Activated CD8-positive, alpha-beta memory T cell treated with anti-CD3 and anti-CD28 coated beads, Interleukin-2, amount 50 U/mL, for 24 hours (primary cell): ENCODE results near the gene HSP90AB1.

Experiments used
- DNase-seq: peaks from one replicate; pipeline ENCODE4 v3.0.0-alpha.2; 2020; ENCODE audit errors: extremely low read depth

HSP90AB1 gene

DNA sequence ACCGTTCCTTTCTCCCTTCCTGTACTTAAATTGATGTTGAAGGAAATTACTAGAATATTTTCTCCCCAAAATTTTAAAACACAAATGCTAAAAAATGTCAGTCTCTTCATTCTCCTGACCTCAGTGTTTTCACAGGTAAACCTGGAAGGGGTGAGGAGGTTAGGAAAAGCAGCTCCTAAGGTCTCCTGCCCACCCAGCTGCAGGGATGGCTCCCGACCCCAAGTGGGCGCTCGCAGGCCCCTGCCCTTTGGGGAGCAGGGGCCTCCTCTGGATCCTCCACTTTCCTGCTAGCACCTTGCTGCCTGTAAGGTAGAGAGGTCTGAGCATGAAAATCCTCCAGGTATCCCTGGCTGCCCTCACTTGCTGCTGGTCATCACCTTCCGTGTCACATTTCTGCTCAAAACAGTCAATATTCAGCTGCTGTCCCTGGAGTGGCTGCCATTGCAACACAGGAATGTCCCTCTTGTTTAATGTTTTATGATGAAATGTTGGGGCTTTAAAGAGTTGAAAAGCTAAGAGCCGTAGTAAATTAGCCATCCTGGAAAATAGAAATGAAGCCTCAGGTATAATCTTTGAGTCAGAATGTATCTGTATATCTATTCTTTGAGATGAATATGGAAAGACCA is 10.9 kb upstream of the HSP90AB1 start:
- DNase-seq, result no peak

- DNase-seq, result peak; percentile 49
Observed at GRCh38 chr6:44237021-44237812, 9.7 kb upstream of the HSP90AB1 start.

- DNase-seq, result peak; percentile 61
Observed at GRCh38 chr6:44237813-44238433, 9.0 kb upstream of the HSP90AB1 start.

DNA sequence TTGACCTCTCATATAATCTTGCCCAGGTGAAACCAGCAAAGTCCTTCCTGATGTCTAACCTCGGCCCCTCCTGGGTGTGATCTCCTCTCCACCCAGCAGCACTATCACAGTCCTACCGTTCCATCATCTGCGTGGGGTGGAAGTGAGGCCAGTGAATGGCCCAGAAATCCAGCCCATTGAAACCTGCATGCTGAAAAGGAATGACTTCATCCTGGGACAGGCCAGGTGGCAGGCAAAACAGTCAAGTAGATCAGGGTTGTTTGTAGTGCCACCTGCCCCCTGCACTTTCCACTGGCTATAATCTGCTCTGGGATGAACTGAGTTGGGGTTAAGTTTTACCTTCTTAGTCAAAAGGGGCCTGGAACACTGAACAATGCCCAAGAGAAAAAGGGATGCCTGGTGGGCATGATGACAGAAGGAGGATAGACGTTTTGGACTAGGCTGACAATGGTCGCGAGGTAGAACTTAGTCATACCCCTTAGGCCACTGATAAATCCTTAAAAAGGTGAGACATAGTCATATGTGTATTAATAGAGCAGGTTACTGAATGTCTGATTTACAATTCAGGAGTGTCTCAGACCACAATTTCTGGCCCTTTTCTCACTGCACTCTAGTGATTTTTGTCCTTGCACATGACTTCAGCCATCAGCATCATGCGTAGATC is 8.1 kb upstream of the HSP90AB1 start:
- no peak for DNase-seq

DNA sequence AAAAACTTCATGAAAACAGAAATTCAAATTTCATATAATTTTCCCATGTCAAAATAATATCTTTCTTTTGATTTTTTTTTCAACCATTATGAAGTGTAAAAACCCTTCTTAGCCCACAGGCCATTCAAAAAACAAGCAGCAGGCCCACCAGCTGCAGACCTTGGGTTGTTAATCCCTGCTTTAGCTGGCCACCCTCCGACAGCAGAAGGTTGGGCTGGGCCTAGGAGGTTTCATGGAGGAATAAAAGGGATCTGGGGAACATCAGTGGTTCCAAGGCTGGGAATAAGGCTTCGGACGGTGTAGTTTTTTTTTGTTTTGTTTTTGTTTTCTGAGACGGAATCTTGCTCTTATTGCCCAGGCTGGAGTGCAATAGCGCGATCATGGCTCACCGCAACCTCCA is 3.6 kb upstream of the HSP90AB1 start:
- DNase-seq, result no peak

DNA sequence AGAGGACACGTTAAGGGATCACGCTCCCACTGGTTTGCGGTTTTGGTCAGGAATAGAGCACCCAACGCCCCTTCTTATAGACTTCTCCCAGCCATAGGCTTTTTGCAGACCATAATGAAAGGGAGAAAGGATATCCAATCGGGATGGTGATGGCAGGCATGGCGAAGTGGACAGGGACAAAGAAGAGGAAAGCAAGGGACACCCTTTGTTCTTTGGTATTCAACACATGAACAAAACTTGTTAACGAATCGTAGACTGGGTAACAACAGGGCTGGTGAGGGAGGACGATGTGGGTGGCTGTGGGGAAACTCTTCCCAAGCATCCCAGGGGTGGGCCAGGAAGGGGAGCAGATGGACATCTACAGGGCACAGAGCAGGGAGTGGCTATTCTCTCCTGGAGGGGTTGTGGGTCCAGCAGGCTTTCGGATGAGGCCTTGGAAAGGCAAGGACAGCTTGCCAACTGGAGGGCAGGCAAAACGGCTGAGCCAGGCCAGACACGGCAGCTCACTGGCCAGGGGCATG is 1.4 kb upstream of the HSP90AB1 start:
- DNase-seq, result no peak

GRCh38 chr6:44245912-44246662 is 814 bp upstream of the HSP90AB1 start:
- DNase-seq, result peak; percentile 69

DNA sequence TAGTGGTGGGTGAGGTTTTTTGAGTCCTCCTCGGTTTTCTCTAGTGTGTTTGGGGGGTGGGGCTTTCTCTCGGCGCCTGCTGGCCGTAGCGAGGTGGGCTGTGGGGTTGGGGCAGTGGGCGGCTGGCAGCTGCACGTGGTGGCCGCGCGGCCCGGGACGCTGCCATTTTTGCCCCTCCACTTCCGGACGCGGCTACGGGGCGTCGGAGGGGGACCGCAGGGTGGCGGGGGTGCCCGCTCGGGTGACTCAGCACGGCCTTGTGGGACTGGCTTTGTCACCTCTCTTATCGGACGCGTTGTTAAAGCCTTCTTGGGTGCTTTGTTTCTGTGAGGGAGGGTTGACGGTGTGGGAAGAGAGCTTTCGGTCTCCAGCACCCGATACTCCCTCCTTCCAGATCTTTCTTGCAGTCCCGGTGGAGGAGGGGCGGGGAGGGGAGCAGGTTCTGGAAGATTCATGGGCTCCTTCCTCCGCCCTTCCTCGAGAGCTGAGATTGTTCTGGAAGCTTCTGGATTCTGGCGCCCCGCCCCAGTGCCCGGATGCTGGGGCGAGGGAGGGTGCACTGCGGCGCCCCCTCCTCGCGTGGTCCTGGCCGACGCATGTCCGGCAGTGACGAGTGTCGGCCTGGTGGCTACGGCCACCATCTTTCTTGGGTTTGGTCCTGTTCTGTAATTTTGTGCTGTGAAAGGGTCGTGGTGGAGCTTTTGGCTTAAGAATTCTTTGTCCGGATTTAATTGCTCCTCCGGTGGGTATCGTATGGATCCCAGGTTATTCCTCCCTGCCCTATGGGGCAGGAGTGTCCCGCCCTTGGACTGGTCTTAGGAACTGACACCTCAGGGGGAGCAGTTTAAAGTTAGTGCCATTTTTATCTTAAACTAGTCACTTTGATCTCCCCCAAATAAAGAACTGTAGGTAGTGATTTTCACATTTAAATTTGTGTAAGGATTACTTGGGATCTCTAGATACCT is 719 bp downstream of the HSP90AB1 start:
- peak; percentile 78 for DNase-seq

- no peak for DNase-seq
Observed at GRCh38 chr6:44248579-44248978, 1.7 kb downstream of the HSP90AB1 start.

DNA sequence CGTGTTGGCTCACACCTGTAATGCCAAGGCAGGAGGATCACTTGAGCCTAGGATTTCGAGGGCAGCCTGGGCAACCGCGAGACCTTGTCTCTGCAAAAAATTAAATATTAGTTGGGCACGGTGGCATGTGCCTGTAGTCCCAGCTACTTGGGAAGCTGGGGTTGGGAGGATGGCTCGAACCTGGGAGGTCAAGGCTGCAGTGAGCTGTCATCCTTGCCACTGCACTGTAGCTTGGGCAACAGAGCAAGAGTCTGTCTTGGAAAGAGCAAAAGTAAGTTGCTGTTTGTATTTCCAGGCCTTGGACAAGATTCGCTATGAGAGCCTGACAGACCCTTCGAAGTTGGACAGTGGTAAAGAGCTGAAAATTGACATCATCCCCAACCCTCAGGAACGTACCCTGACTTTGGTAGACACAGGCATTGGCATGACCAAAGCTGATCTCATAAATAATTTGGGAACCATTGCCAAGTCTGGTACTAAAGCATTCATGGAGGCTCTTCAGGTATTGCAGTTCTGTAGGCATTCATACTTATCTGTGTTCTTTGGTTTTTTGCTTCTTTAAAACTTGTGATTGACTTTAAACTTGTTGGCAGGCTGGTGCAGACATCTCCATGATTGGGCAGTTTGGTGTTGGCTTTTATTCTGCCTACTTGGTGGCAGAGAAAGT is 2.3 kb downstream of the HSP90AB1 start:
- DNase-seq, result no peak

DNA sequence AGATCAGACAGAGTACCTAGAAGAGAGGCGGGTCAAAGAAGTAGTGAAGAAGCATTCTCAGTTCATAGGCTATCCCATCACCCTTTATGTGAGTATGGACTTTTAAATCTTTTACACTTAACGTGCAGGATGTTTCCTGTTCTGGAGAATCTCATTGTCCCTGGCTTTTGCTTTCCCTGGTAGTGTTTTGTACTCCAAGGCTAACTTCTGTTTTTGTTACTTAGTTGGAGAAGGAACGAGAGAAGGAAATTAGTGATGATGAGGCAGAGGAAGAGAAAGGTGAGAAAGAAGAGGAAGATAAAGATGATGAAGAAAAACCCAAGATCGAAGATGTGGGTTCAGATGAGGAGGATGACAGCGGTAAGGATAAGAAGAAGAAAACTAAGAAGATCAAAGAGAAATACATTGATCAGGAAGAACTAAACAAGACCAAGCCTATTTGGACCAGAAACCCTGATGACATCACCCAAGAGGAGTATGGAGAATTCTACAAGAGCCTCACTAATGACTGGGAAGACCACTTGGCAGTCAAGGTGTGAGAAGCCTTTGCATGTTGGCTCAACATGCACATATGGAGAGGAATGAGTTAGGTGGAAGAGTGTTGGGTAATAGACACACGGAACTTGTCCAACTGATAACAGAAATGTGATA is 3.3 kb downstream of the HSP90AB1 start:
- no peak for DNase-seq

DNA sequence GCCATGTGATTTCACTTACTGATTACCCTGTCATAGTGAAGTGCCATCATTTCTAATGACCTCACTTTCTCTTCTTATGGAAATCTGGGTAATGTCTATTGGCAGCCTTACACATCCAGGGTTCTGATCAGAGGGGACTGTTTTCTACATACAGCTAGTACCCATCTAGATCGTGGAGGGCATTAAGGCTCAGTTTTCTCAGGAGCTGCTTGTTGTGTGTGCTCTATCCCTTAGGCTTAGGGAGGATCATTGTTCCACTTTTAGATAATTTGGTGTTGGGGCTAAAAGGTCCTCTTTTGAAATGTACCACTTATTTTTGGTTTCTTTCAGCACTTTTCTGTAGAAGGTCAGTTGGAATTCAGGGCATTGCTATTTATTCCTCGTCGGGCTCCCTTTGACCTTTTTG is 3.8 kb downstream of the HSP90AB1 start:
- no peak for DNase-seq

DNA sequence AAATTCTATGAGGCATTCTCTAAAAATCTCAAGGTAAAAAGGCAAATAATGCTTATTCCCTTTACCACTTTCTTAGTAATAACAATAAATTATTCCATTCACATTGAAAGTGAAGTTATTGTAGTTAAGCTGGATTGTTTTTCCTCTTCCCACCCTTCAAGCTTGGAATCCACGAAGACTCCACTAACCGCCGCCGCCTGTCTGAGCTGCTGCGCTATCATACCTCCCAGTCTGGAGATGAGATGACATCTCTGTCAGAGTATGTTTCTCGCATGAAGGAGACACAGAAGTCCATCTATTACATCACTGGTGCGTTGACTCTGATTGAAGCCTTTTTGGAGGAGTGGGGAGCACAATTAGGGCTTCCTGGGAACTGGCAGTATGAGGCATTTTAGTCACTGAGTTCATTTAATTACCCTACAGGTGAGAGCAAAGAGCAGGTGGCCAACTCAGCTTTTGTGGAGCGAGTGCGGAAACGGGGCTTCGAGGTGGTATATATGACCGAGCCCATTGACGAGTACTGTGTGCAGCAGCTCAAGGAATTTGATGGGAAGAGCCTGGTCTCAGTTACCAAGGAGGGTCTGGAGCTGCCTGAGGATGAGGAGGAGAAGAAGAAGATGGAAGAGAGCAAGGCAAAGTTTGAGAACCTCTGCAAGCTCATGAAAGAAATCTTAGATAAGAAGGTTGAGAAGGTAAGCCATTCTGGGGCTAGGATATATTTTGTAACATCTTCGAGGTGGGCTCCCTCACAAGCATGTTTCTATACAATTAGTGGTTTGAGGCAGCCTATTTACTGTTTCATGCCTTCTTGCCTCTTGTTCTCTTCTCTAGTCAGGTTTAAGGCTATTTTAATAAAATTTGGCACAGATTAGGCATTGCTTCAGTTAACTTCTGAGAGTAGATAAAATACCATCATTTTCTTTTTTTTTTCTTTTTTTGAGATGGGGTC is 4.9 kb downstream of the HSP90AB1 start:
- no peak for DNase-seq

DNA sequence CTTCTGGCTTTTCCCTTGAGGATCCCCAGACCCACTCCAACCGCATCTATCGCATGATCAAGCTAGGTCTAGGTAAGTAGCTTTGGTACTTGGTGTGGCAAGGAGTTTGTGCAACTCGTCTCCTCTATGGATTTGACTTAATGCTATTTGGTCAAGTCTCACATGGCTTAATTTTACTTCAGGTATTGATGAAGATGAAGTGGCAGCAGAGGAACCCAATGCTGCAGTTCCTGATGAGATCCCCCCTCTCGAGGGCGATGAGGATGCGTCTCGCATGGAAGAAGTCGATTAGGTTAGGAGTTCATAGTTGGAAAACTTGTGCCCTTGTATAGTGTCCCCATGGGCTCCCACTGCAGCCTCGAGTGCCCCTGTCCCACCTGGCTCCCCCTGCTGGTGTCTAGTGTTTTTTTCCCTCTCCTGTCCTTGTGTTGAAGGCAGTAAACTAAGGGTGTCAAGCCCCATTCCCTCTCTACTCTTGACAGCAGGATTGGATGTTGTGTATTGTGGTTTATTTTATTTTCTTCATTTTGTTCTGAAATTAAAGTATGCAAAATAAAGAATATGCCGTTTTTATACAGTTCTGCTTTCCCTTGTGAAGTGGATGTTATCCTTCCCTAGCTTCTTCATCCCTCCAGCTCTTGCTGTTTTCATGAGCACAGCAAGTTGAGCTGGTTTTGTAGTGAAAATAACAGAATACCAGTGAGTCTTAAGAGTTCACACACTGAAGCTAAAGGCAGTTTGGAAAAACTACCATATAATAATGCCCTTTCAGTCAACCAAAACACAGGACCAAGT is 6.6 kb downstream of the HSP90AB1 start:
- DNase-seq, result no peak

DNA sequence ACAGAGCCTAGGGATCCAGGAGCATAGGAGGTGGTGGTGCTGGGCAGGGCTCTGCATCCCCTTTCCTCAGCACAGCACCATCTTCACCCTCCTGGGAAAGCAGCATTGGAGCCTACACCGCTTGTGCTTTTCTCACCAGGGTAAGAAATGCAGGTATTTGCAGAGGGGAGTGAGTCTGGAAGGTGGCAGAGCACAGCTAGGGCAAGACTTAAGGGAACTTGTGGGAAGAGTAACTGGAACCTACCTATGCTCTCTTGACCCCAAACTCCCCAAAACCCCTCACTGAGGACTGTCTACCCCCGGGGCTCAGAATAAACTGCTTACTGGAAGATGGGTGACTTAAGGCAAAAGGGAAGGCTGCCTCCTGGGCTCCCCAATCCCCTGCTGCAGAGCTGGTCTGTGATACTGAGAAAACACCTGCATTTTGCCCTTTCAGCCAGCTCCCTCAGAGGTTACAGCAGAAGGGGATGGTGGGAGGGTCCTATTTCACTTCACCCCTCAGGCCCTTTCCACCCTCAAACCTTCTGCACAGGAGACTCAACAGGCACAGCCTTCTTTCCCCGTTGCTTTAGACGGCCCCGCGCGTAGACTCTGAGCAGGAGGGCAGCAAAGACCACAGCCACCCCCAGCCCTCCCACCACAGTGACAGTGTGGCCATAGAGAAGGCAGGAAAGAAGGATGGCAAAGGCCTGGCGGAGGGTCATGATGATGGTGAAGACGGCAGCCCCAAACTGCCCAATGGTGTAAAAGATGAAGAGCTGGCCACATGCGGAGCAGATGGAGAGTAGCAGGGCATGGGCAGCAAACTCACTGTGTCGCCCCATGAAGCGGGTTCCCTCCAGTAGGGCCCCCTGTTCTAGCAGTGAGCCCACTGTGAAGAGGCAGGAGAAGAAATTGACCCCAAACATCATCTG is 7.5 kb downstream of the HSP90AB1 start:
- DNase-seq, result no peak

- no peak for DNase-seq
Observed at GRCh38 chr6:44255105-44255808, 8.4 kb downstream of the HSP90AB1 start.
